Transverse colon (tissue), 4 donors: ENCODE results near the gene RPS6KL1. TPM values are rescaled to one million over a fixed set of nuclear protein-coding genes. Genes with fewer than 3 reads are reported as not detected.

Experiments
- DNase-seq: peaks from one replicate; pipeline ENCODE4 v3.0.0-alpha.2; 2019
- H3K27ac ChIP-seq, 4 donors: fragments of 200-600 bp; sonication (generic); 2 replicates each; pipeline ENCODE4 v1.5.1; 2016 to 2018; ENCODE audit warnings: inconsistent platforms in 4 of 4
- H3K27me3 ChIP-seq: fragments of 200-600 bp; sonication (generic); 2 replicates; pipeline ENCODE4 v1.5.1; 2017; ENCODE audit warnings: inconsistent platforms
- H3K36me3 ChIP-seq, 4 donors: fragments of 200-600 bp; sonication (generic); 2 replicates each; pipeline ENCODE4 v1.5.1; 2017 to 2019; ENCODE audit warnings: inconsistent platforms in 4 of 4
- H3K4me1 ChIP-seq, 4 donors: fragments of 200-600 bp; sonication (generic); 2 replicates each; pipeline ENCODE4 v1.5.1; 2017 to 2020; ENCODE audit warnings: inconsistent platforms in 4 of 4
- H3K4me3 ChIP-seq, 4 donors: fragments of 200-600 bp; sonication (generic); 1 replicate in 1 of 4; 2 replicates in 3 of 4; pipeline versions ENCODE4 v1.5.1 to v1.6.1; 2017 to 2019; ENCODE audit warnings: inconsistent platforms in 4 of 4
- H3K9me3 ChIP-seq, 2 donors: fragments of 200-600 bp; sonication (generic); 2 replicates each; pipeline ENCODE4 v1.5.1; 2017 to 2019; ENCODE audit warnings: inconsistent platforms in 2 of 2
- CTCF ChIP-seq, 5 experiments: fragments of 200-600 bp in 3 of 5; fragments of 450-650 bp in 2 of 5; sonication (generic) in 3 of 5; IDR thresholded peaks; 1 replicate in 2 of 5; 2 replicates in 3 of 5; pipeline ENCODE4 v1.5.1; 2016 to 2017; ENCODE audit warnings: antibody characterized with exemption in 5 of 5, inconsistent platforms in 3 of 5, mild to moderate bottlenecking in 2 of 5, moderate library complexity in 1 of 5
- EP300 ChIP-seq: sonication (generic); formaldehyde crosslinking; IDR thresholded peaks from one replicate; pipeline ENCODE4 v1.6.1; 2017; ENCODE audit warnings: antibody characterized with exemption, low read depth
- POLR2A ChIP-seq: fragments of 450-650 bp; IDR thresholded peaks from one replicate; pipeline ENCODE4 v1.6.1; 2016; ENCODE audit warnings: antibody characterized with exemption, mild to moderate bottlenecking, moderate library complexity
- POLR2AphosphoS5 ChIP-seq, 3 donors: sonication (generic); formaldehyde crosslinking; IDR thresholded peaks; one replicate each; pipeline ENCODE4 v1.6.1; 2016; ENCODE audit warnings: antibody characterized with exemption in 3 of 3
- WGBS, 2 donors: methylation state at CpG; one replicate each; pipeline ENCODE4 v1.1.5; 2018; ENCODE audit warnings: low coverage in 1 of 2; 5-methylcytosine and 5-hydroxymethylcytosine counted together
- in situ Hi-C, 4 donors: fragments of 200-750 bp; cut with MboI; loops; one replicate each; pipeline versions ENCODE4 v1.15.0 to v1.15.1; 2017; ENCODE audit warnings: low sequenced_read_pairs in 3 of 4, low pct_ligation_motif_present in 1 of 4, low pct_unique_long_range_greater_than_20kb in 1 of 4
- intact Hi-C: fragments of 100-400 bp; cut with DNase I; formaldehyde crosslinking; loops from one replicate; pipeline ENCODE4 v1.15.1; 2023; ENCODE audit warnings: low total_unique reads
- total RNA-seq, 4 donors: library from RNA; depleted of rRNA; stranded (reverse); fragments of >200 nt; gene quantifications; one replicate each; pipeline ENCODE4 v1.1.0, GENCODE V29; 2016

Gene RPS6KL1
- total RNA-seq, 4 donors from 2014 or later: 6.4 to 54.1 (median 9.3) TPM; not detected in 1

- intact Hi-C loops (no loop called here), in situ Hi-C loops (no loop called here)
- WGBS, 2 donors: 69 to 82% methylated on average over 2 to 5 of the region's 5 CpGs
- Histone ChIP-seq H3K27me3 (no peaks in the 10 kb centered on the region), H3K36me3 (no peaks in the 10 kb centered on the region), H3K4me1 (no peaks in the 10 kb centered on the region), H3K9me3 (no peaks in the 10 kb centered on the region), H3K4me3 (no peak overlapping the region), H3K27ac (no peak overlapping the region)
- TF ChIP-seq CTCF (IDR thresholded peaks at IDR 0.05): no peak
- TF ChIP-seq POLR2AphosphoS5 (IDR thresholded peaks at IDR 0.05): no peak
- no peak for TF ChIP-seq POLR2A
- TF ChIP-seq EP300: no peak
- DNase-seq: no peak
Measured at GRCh38 chr14:74961238-74961911, 38.3 kb upstream of the RPS6KL1 start.

- no peaks in the 10 kb centered on the region for H3K9me3 ChIP-seq
- intact Hi-C loops (no loop called here), in situ Hi-C loops (no loop called here)
- no peak overlapping the region for H3K4me3 ChIP-seq
- H3K27ac ChIP-seq: no peak overlapping the region
- no peaks in the 10 kb centered on the region for H3K27me3 ChIP-seq
- peaks cover 0 to 3% (median under 1%) of the 10 kb centered on the region in 4 donors for H3K4me1 ChIP-seq
- TF ChIP-seq CTCF (IDR thresholded peaks at IDR 0.05): no peak
- no peak for TF ChIP-seq POLR2AphosphoS5 (IDR thresholded peaks at IDR 0.05)
- no peak for TF ChIP-seq EP300
- no peak for TF ChIP-seq POLR2A
- WGBS, 2 donors: 93% methylated on average over 4 of the region's 4 CpGs; no CpG with 5 or more reads in 1 of the 2 donors
- no peaks in the 10 kb centered on the region for H3K36me3 ChIP-seq
- DNase-seq: no peak
Measured at GRCh38 chr14:74960736-74961135, 37.7 kb upstream of the RPS6KL1 start.

- Histone ChIP-seq H3K36me3 (no peaks in the 10 kb centered on the region), H3K9me3 (no peaks in the 10 kb centered on the region), H3K4me1 (peaks cover 6 to 10% (median 9%) of the 10 kb centered on the region in 4 donors), H3K27me3 (no peaks in the 10 kb centered on the region), H3K27ac (no peak overlapping the region), H3K4me3 (no peak overlapping the region)
- in situ Hi-C loops: loop anchor here in 1 of 4 donors (10.0 kb wide), 1 partner anchor 125 kb away; no protein-coding TSS in a partner anchor
- DNase-seq: no peak
- 59 to 87% methylated on average over 2 to 5 of the region's 5 CpGs for WGBS, 2 donors
- intact Hi-C loops: no loop called here
- TF ChIP-seq CTCF (IDR thresholded peaks at IDR 0.05) (no peak), EP300 (no peak), POLR2A (no peak), POLR2AphosphoS5 (IDR thresholded peaks at IDR 0.05) (no peak)
Measured at GRCh38 chr14:74959596-74960180, 36.6 kb upstream of the RPS6KL1 start.

- Histone ChIP-seq H3K27ac (no peak overlapping the region), H3K4me3 (no peak overlapping the region), H3K36me3 (no peaks in the 10 kb centered on the region), H3K9me3 (no peaks in the 10 kb centered on the region), H3K27me3 (no peaks in the 10 kb centered on the region), H3K4me1 (peaks cover 17 to 22% (median 19%) of the 10 kb centered on the region in 4 donors)
- DNase-seq: no peak
- WGBS, 2 donors: 91% methylated on average over 23 of the region's 24 CpGs; no CpG with 5 or more reads in 1 of the 2 donors
- in situ Hi-C loops: loop anchor here in 1 of 4 donors (10.0 kb wide), 1 partner anchor 128 kb away; no protein-coding TSS in a partner anchor
- TF ChIP-seq EP300 (no peak), POLR2A (no peak), POLR2AphosphoS5 (IDR thresholded peaks at IDR 0.05) (no peak), CTCF (IDR thresholded peaks at IDR 0.05) (no peak)
- intact Hi-C loops: no loop called here
Measured at GRCh38 chr14:74956280-74957072, 33.4 kb upstream of the RPS6KL1 start.
